ENCODE data around the gene IL1A.
"Not testable (repeated sequence)": the region's sequence is repeated elsewhere in the genome, so short reads cannot be mapped to it uniquely, and the experiment has no call there.

Gene IL1A, protein sequence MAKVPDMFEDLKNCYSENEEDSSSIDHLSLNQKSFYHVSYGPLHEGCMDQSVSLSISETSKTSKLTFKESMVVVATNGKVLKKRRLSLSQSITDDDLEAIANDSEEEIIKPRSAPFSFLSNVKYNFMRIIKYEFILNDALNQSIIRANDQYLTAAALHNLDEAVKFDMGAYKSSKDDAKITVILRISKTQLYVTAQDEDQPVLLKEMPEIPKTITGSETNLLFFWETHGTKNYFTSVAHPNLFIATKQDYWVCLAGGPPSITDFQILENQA

GRCh38 chr2:112784199-112785189 lies at the start of gene IL1A:
Gene IL1A, minus strand, starts transcription at chr2:112784493. Its CDS starts 723 bp downstream, at chr2:112783770.
- ATAC-seq = peak; percentile 68
- TF ChIP-seq PPARA (CRISPR knock-in tag; IDR thresholded peaks at IDR 0.05; ENCODE audit: borderline replicate concordance) = no peak
- TF ChIP-seq TOX (CRISPR knock-in tag; IDR thresholded peaks at IDR 0.05; ENCODE audit: borderline replicate concordance) = no peak
- TF ChIP-seq RARB (CRISPR knock-in tag; IDR thresholded peaks at IDR 0.05) = no peak
- no peak for TF ChIP-seq TCF4 (CRISPR knock-in tag; IDR thresholded peaks at IDR 0.05; ENCODE audit: borderline replicate concordance)
- TF ChIP-seq, protein P1, sequence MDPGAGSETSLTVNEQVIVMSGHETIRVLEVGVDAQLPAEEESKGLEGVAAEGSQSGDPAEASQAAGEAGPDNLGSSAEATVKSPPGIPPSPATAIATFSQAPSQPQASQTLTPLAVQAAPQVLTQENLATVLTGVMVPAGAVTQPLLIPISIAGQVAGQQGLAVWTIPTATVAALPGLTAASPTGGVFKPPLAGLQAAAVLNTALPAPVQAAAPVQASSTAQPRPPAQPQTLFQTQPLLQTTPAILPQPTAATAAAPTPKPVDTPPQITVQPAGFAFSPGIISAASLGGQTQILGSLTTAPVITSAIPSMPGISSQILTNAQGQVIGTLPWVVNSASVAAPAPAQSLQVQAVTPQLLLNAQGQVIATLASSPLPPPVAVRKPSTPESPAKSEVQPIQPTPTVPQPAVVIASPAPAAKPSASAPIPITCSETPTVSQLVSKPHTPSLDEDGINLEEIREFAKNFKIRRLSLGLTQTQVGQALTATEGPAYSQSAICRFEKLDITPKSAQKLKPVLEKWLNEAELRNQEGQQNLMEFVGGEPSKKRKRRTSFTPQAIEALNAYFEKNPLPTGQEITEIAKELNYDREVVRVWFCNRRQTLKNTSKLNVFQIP (CRISPR knock-in tag; IDR thresholded peaks at IDR 0.05; ENCODE audit: borderline replicate concordance, low read depth) = no peak
- TF ChIP-seq SNAI2 (CRISPR knock-in tag; IDR thresholded peaks at IDR 0.05) = no peak
- no peak for TF ChIP-seq ZNF565 (CRISPR knock-in tag; conservative IDR thresholded peaks at IDR 0.05; ENCODE audit: low read depth)
- no peak for TF ChIP-seq TSHZ2 (CRISPR knock-in tag; IDR thresholded peaks at IDR 0.05)
- TF ChIP-seq CSDC2 (CRISPR knock-in tag; IDR thresholded peaks at IDR 0.05) = no peak

- no peak for ATAC-seq
- no peak for TF ChIP-seq ZNF8 (CRISPR knock-in tag; IDR thresholded peaks at IDR 0.05)
- no peak for TF ChIP-seq ISL1 (CRISPR knock-in tag; IDR thresholded peaks at IDR 0.05)
- no peak for TF ChIP-seq RARB (CRISPR knock-in tag; IDR thresholded peaks at IDR 0.05)
- no peak for TF ChIP-seq OSR1 (CRISPR knock-in tag; IDR thresholded peaks at IDR 0.05)
- no peak for TF ChIP-seq PPARA (CRISPR knock-in tag; IDR thresholded peaks at IDR 0.05; ENCODE audit: borderline replicate concordance)
- TF ChIP-seq ZNF565 (CRISPR knock-in tag; conservative IDR thresholded peaks at IDR 0.05; ENCODE audit: low read depth) = no peak
- TF ChIP-seq SNAI2 (CRISPR knock-in tag; IDR thresholded peaks at IDR 0.05) = no peak
- TF ChIP-seq, protein P1 (CRISPR knock-in tag; IDR thresholded peaks at IDR 0.05; ENCODE audit: borderline replicate concordance, low read depth) = no peak
- TF ChIP-seq TSHZ2 (CRISPR knock-in tag; IDR thresholded peaks at IDR 0.05) = no peak
- no peak for TF ChIP-seq TCF4 (CRISPR knock-in tag; IDR thresholded peaks at IDR 0.05; ENCODE audit: borderline replicate concordance)
- no peak for TF ChIP-seq ZNF70 (CRISPR knock-in tag; IDR thresholded peaks at IDR 0.05)
- no peak for TF ChIP-seq BACH2 (CRISPR knock-in tag; IDR thresholded peaks at IDR 0.05; ENCODE audit: borderline replicate concordance)
- no peak for TF ChIP-seq ARNTL (CRISPR knock-in tag; IDR thresholded peaks at IDR 0.05; ENCODE audit: borderline replicate concordance, low read depth)
- TF ChIP-seq, protein P2, sequence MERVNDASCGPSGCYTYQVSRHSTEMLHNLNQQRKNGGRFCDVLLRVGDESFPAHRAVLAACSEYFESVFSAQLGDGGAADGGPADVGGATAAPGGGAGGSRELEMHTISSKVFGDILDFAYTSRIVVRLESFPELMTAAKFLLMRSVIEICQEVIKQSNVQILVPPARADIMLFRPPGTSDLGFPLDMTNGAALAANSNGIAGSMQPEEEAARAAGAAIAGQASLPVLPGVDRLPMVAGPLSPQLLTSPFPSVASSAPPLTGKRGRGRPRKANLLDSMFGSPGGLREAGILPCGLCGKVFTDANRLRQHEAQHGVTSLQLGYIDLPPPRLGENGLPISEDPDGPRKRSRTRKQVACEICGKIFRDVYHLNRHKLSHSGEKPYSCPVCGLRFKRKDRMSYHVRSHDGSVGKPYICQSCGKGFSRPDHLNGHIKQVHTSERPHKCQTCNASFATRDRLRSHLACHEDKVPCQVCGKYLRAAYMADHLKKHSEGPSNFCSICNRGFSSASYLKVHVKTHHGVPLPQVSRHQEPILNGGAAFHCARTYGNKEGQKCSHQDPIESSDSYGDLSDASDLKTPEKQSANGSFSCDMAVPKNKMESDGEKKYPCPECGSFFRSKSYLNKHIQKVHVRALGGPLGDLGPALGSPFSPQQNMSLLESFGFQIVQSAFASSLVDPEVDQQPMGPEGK (CRISPR knock-in tag; IDR thresholded peaks at IDR 0.05; ENCODE audit: borderline replicate concordance) = no peak
- no peak for TF ChIP-seq ZC3H10 (CRISPR knock-in tag; IDR thresholded peaks at IDR 0.05)
- TF ChIP-seq CSDC2 (CRISPR knock-in tag; IDR thresholded peaks at IDR 0.05) = no peak
- no peak for TF ChIP-seq ZFP30 (CRISPR knock-in tag; IDR thresholded peaks at IDR 0.05)
Measured at GRCh38 chr2:112833976-112834375, 49.7 kb upstream of the IL1A start.

GRCh38 chr2:112833639-112833931 lies 49.3 kb upstream of the IL1A start:
- ATAC-seq = not testable (repeated sequence)
